HepG2 (cell line): ENCODE data around the gene GAL3ST2. TPM values are rescaled to one million over a fixed set of nuclear protein-coding genes. Genes with fewer than 3 reads are reported as not detected.

ENCODE experiments used
- CBX5 ChIP-seq: sonication (generic); formaldehyde crosslinking; IDR thresholded peaks from 2 replicates; pipeline ENCODE4 v1.4.0; 2020; ENCODE audit warnings: missing genetic modification reagents, borderline replicate concordance
- ETV5 ChIP-seq: IDR thresholded peaks from 2 replicates; pipeline ENCODE4 v1.6.1; 2018; ENCODE audit warnings: missing biosample characterization, missing genetic modification reagents, inconsistent platforms, borderline replicate concordance
- EZH2 ChIP-seq: conservative IDR thresholded peaks from 2 replicates; pipeline ENCODE4 v1.6.1; 2012; ENCODE audit warnings: mild to moderate bottlenecking, low read depth, low read length, moderate library complexity
- GABPA ChIP-seq, 2 experiments: IDR thresholded peaks; 2 replicates each; pipeline ENCODE4 v1.6.1; 2011 to 2016; ENCODE audit warnings: low read depth in 2 of 2, low read length in 1 of 2, missing biosample characterization in 1 of 2, missing genetic modification characterization in 1 of 2
- NR3C1 ChIP-seq: sonication (generic); formaldehyde crosslinking; IDR thresholded peaks from 2 replicates; pipeline ENCODE4 v1.4.0; 2020; ENCODE audit warnings: missing genetic modification reagents
- PPARG ChIP-seq: conservative IDR thresholded peaks from 2 replicates; pipeline ENCODE4 v1.6.1; 2016; ENCODE audit warnings: missing biosample characterization, missing genetic modification reagents
- SP5 ChIP-seq: IDR thresholded peaks from 2 replicates; pipeline ENCODE4 v1.6.1; 2016; ENCODE audit warnings: low read depth, borderline replicate concordance
- TEAD3 ChIP-seq: optimal IDR thresholded peaks from 2 replicates; pipeline ENCODE3; 2016; ENCODE audit warnings: borderline replicate concordance
- ZBTB1 ChIP-seq: sonication (generic); formaldehyde crosslinking; IDR thresholded peaks from 2 replicates; pipeline ENCODE4 v1.4.0; 2020; ENCODE audit warnings: missing genetic modification reagents, borderline replicate concordance
- ZFP90 ChIP-seq: sonication (generic); formaldehyde crosslinking; IDR thresholded peaks from 2 replicates; pipeline ENCODE4 v1.8.0; 2022; ENCODE audit warnings: missing genetic modification reagents, mild to moderate bottlenecking, inconsistent platforms, borderline replicate concordance
- ZNF138 ChIP-seq: sonication (generic); formaldehyde crosslinking; IDR thresholded peaks from 2 replicates; pipeline ENCODE4 v1.5.0; 2020; ENCODE audit warnings: mild to moderate bottlenecking, low read depth, missing genetic modification reagents
- ZNF276 ChIP-seq: sonication (generic); formaldehyde crosslinking; IDR thresholded peaks from 2 replicates; pipeline ENCODE4 v1.4.0; 2020; ENCODE audit warnings: mild to moderate bottlenecking, low read depth, missing genetic modification reagents
- ZNF33A ChIP-seq: sonication (generic); formaldehyde crosslinking; IDR thresholded peaks from 2 replicates; pipeline ENCODE4 v1.5.1; 2020; ENCODE audit warnings: missing genetic modification reagents, mild to moderate bottlenecking, moderate library complexity, borderline replicate concordance
- ZNF468 ChIP-seq: sonication (generic); formaldehyde crosslinking; IDR thresholded peaks from 2 replicates; pipeline ENCODE4 v1.8.0; 2022; ENCODE audit warnings: mild to moderate bottlenecking, moderate library complexity, missing genetic modification reagents
- ZNF503 ChIP-seq: sonication (generic); formaldehyde crosslinking; IDR thresholded peaks from 2 replicates; pipeline ENCODE4 v1.4.0; 2020; ENCODE audit warnings: missing genetic modification reagents
- ZNF558 ChIP-seq: sonication (generic); formaldehyde crosslinking; IDR thresholded peaks from 2 replicates; pipeline ENCODE4 v1.9.0; 2022; ENCODE audit warnings: mild to moderate bottlenecking, missing genetic modification reagents, borderline replicate concordance
- ZNF572 ChIP-seq: sonication (generic); formaldehyde crosslinking; IDR thresholded peaks from 2 replicates; pipeline ENCODE4 v1.5.1; 2020; ENCODE audit warnings: mild to moderate bottlenecking, missing genetic modification reagents
- ZNF616 ChIP-seq: sonication (generic); formaldehyde crosslinking; IDR thresholded peaks from 2 replicates; pipeline ENCODE4 v1.5.0; 2020; ENCODE audit warnings: low read depth, mild to moderate bottlenecking, missing genetic modification reagents
- ZNF713 ChIP-seq: sonication (generic); formaldehyde crosslinking; IDR thresholded peaks from 2 replicates; pipeline ENCODE4 v1.4.0; 2020; ENCODE audit warnings: mild to moderate bottlenecking, missing genetic modification reagents
- ZNF768 ChIP-seq: sonication (generic); formaldehyde crosslinking; IDR thresholded peaks from 2 replicates; pipeline ENCODE4 v1.4.0; 2020; ENCODE audit warnings: missing genetic modification reagents
- ZNF773 ChIP-seq: sonication (generic); formaldehyde crosslinking; IDR thresholded peaks from 2 replicates; pipeline ENCODE4 v1.4.0; 2020; ENCODE audit warnings: missing genetic modification reagents, borderline replicate concordance
- ZNF776 ChIP-seq: sonication (generic); formaldehyde crosslinking; IDR thresholded peaks from 2 replicates; pipeline ENCODE4 v1.4.0; 2020; ENCODE audit warnings: mild to moderate bottlenecking, missing genetic modification reagents
- polyA plus RNA-seq, 8 experiments: library from polyadenylated mRNA; depleted of rRNA in 3 of 8; stranded (reverse) in 7 of 8; unstranded in 1 of 8; fragments of >200 nt; fragmentation: Illumina TruSeq in 4 of 8; extraction: Trizol in 4 of 8; gene quantifications; 2 replicates each; pipeline versions ENCODE4 v1.2.1 to v1.2.3, GENCODE V29; 2011 to 2016; ENCODE audit warnings: low read depth in 4 of 8, missing spikeins in 1 of 8, mixed read lengths in 1 of 8; ENCODE audit not compliant: insufficient read depth in 1 of 8
- total RNA-seq, 5 experiments: library from RNA; depleted of rRNA; stranded (reverse); fragments of >200 nt; fragmentation: Illumina TruSeq; extraction: Trizol; gene quantifications; 2 replicates each; pipeline ENCODE4 v1.2.3, GENCODE V29; 2016; ENCODE audit warnings: low read depth in 1 of 5

The GAL3ST2 gene
- total and polyA plus RNA-seq, 2 of the 13 experiments (the other 11 are each of a cell fraction or from before 2014, with no cell fraction given) = 0.17 to 0.20 TPM

DNA sequence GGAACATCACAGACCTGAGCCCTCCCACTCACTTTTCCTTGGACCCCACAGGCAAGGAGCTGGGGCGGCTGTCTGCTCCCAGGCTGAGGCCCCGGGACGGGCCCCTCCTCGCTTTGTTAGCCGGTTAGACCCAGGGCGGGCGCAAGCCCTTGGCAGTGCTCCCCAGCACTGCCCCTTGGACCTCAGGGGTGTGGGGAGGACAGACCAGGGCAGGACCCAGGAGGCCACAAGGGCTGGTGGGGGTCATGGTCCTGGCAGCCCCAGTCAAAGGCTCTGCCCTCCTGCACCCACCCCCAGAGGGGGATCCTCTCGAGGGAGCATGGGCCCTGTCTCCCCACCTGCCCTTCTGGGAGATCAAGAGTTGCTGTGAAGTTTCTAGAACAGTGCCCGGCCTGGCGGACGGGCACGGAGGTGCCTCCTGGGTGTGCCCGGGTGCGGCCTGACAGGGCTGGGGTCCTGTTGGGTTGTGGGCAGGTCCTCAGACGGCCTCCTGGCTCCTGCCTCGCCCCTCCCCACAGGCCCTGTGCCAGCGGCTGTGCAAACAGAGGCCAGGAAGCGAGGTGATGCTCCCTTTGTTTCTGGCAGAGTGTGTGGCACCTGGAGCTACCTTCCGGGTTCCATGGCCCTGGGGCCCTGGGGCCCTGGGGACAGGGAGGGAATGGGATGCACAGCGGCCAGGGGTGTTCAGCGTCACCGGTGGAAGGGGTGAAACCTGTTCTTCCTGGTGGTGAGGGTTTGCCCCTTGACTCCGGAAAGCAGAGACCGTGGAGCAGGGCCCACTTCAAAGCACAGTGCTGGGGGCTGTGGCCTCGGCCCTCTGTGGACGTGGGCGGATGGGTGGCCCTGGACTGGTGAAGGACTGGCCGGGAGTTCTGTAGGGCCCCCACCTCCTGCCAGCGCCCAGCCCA, 2.9 kb upstream of the GAL3ST2 start (continued):
- TF ChIP-seq ZNF33A (no peak), SP5 (CRISPR knock-in tag) (peak; percentile 44; the same call in 1 of the 2 replicates), PPARG (CRISPR knock-in tag) (no peak), GABPA (IDR thresholded peaks at IDR 0.05; ENCODE audit: low read depth, low read length) (no peak), GABPA (CRISPR knock-in tag; IDR thresholded peaks at IDR 0.05; ENCODE audit: low read depth) (peak; percentile 19; the same call in 1 of the 2 replicates), NR3C1 (CRISPR knock-in tag) (no peak), TEAD3 (CRISPR knock-in tag) (peak; percentile 33), ZNF138 (CRISPR knock-in tag) (no peak), ZNF276 (CRISPR knock-in tag) (no peak; the same call in 1 of the 2 replicates), ZNF468 (CRISPR knock-in tag) (no peak), ZNF768 (CRISPR knock-in tag) (peak; percentile 69; the same call in 1 of the 2 replicates), ZNF773 (no peak; the same call in 1 of the 2 replicates), ETV5 (peak; percentile 82), ZFP90 (CRISPR knock-in tag) (0 out of 2 replicates have a peak, but pooled peaks have one; percentile 2), ZBTB1 (CRISPR knock-in tag) (no peak), ZNF713 (CRISPR knock-in tag) (no peak), ZNF776 (CRISPR knock-in tag) (no peak), ZNF558 (CRISPR knock-in tag) (peak; percentile 74; the same call in 1 of the 2 replicates), EZH2 (no peak), ZNF616 (CRISPR knock-in tag) (no peak), ZNF572 (CRISPR knock-in tag) (no peak), CBX5 (CRISPR knock-in tag) (peak; percentile 56; the same call in 1 of the 2 replicates), ZNF503 (CRISPR knock-in tag) (peak; percentile 47; the same call in 1 of the 2 replicates)
